Fibroblast of skin of back (primary cell): ENCODE results near the gene GTF3C1.
A peak's percentile ranks its signal among the peaks of the same experiment; 100 is the strongest.
"Not testable (repeated sequence)": the region's sequence is repeated elsewhere in the genome, so short reads cannot be mapped to it uniquely, and the experiment has no call there.

ENCODE experiments used
- DNase-seq: peaks from one replicate; pipeline ENCODE4 v3.0.0-alpha.2; 2013

GTF3C1 gene

GRCh38 chr16:27462846-27463682, 86.6 kb downstream of the GTF3C1 start:
- DNase-seq, result no peak

DNA sequence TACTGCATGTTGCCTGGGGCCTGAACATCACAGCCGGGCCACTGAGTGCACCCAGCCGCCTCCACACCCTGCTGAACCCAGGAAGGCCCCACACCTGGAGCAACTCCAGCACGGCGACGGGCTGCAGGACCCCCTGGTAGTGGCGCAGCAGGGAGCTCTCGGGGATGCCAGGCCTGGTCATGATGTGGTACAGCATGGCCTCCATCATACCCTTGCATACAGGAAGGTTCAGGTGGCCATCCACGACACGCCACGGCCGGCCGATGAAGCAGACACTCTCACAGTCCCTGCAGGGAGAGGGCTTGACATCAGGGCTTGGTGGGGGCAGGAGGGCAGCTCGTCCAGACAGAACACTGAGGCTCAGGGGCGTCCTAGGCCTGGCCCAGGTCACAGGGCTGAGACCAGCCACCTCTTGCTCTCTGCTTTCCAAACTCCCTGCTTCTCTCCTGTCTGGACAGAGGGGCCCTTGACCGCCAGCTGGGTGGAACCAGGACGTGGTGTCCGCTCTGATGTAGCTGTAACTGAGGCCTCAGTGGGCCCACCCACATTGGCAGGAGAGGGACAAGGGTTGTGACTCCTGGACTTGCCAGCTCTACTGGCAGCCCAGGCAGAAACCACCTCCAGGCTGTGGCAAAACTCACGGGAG, 87.4 kb downstream of the GTF3C1 start:
- no peak for DNase-seq

GRCh38 chr16:27461483-27462171, 88.1 kb downstream of the GTF3C1 start:
- DNase-seq, result no peak

- no peak for DNase-seq
Measured at GRCh38 chr16:27460663-27461482, 88.8 kb downstream of the GTF3C1 start.

- no peak for DNase-seq
Measured at GRCh38 chr16:27460213-27460612, 89.5 kb downstream of the GTF3C1 start.

DNA sequence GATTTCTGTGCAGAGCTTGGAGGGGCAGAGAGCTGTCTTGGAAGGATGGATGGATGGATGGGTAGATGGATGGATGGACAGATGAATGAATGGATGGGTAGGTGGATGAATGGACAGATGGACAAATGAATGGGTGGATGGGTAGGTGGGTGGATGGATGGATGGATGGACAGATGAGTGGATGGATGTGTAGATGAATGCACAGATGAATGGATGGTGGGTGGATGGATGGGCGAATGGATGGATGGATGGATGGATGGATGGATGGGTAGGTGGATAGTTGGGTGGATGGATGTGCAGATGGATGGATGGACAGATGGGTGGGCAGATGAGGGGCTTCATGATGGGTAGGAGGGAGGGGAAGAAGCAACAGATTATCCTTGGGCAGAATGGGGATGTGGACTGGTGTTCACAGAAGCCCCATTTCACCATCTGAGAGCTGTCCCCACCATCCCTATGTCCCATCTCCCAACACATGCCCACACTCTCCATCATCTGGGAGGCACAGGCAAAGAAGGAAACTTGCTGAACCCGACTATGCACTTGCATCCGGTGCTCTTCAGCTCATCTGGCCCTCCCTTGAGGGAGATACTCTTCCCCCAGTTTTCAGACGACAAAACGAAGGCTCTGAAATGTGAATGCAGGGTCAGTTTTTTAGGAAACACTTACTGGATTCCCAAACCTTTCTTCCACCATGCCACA, 90.6 kb downstream of the GTF3C1 start:
- DNase-seq, result no peak

- DNase-seq, result no peak
Measured at GRCh38 chr16:27458258-27458657, 91.5 kb downstream of the GTF3C1 start.

GRCh38 chr16:27457605-27457900, 92.2 kb downstream of the GTF3C1 start:
- not testable (repeated sequence) for DNase-seq

DNA sequence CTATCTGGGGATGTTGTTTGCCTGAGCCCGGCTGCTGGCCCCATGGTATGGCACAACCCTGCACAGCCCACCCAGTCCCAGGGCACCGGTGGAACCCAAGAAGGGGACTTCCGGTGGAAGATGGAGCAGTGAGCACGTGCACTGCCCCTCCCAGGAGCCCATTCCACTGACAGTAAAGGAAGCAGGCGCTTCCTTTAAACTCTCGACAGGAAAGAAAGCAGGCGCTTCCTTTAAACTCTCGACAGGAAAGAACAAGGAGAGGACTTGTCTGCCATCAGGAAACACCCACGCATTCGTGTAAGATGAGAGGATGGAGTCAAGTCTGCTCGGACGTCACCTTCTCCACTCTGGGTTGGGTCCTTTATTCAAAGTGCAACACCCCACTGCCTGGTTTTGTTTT, 94.0 kb downstream of the GTF3C1 start:
- DNase-seq, result no peak

- DNase-seq, result no peak
Measured at GRCh38 chr16:27453494-27453825, 96.3 kb downstream of the GTF3C1 start.

DNA sequence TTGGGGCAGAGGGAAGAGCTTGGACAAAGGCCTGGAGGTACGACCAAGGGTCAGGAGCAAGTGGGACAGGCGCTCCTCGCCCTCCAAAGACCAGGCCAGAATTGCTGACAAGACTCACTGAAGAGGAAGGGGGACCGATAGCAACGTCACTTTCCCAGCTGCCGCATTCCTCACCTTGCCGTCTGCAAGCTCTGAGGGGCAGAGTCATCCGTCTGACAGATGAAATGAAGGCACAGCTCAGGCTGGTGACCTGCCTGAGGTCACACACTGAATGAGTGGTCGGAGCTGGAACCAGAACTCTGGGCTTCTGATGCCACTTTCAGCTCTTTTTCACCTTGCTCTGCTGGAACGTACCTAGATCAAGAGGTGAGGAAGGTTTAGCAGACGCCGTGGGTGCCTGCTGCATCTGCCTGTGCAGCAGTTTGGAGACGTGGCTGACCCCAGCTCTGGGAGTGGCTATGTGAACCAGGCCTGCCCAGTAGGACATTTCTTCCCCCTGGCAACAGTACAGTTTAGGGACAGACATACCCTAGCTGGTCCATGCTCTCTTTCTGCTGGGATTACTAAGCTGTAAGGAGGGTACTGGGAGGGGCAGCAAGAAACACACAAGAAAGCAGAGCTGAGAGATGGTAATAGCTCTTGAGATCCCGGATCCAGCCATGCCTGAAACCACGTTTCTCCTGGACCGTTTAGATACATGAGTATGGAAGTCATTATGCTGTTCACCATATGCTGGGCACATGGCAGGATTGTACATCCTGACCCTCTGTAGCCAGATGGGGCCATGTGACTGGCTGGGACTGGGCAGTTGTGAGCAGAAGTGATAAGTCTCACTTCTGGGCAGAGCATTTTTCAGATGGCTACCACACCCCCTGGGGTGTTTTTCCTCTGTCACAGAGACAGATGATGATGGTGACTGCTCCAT, 96.9 kb downstream of the GTF3C1 start:
- DNase-seq, result no peak

DNA sequence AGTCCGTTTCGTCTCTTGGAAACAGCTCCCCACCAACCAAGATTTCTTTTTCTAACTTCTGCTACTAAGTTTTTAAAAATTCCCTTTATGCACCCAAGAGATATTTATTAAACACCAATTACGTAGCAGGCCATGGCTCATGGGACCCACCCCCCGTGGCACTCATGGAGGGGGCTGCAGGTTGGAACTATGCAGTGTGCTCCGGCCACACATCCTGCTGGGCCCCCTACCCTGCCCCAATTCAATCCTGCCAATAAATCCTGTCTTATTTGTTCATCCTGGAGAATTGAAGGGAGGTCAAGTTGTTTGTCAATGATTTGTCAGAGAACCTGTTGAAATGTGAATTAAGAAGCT, 99.5 kb downstream of the GTF3C1 start:
- no peak for DNase-seq

- DNase-seq, result no peak
Measured at GRCh38 chr16:27449434-27450195, 100.1 kb downstream of the GTF3C1 start.

GRCh38 chr16:27448532-27449433, 100.9 kb downstream of the GTF3C1 start:
- DNase-seq, result no peak

GRCh38 chr16:27447301-27447700, 102.4 kb downstream of the GTF3C1 start:
- no peak for DNase-seq

DNA sequence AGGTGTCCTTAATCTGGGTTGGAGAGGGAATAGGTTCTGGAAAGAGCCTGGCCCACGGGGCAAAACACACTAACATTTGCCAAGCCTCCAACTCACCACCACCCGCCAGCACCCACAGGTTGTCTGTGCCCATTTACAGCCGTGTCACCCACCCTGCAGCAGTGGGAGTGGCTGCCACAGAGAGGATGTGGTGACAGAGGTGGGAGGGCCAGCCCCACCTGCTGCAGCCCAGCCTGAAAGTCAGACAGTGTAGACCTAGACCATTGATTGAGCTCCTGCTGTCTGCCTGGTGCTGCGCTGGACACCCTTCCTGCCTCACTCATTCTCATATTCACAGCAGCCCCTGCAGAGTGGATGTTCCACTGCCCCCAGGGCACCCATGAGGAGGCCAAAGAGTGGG, 103.0 kb downstream of the GTF3C1 start:
- no peak for DNase-seq

GRCh38 chr16:27445502-27446175, 104.1 kb downstream of the GTF3C1 start:
- no peak for DNase-seq

GRCh38 chr16:27444470-27444869, 105.2 kb downstream of the GTF3C1 start:
- no peak for DNase-seq

DNA sequence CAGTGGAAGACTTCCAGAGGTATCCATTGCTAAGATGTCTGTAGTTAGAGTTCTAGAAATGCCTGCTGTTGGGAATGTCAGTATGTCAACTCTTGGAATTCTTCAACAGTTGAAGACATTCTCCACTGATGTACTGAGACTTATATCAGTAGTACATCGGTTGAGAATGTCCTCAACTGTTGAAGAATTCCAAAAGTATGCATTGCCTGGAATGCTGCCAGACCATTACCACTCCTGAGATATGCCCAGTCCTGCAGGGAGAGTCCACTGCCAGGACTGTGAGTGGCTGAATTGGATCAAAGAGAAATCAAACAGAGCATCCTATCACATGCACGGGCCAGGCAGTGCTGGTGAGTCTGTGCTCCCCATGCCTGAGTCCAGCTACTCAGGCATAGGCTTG, 105.7 kb downstream of the GTF3C1 start:
- DNase-seq, result peak; percentile 78
